ENCODE data around the gene ALKBH4. TPM values are rescaled to one million over a fixed set of nuclear protein-coding genes. Genes with fewer than 3 reads are reported as not detected.

The ALKBH4 gene
- total and polyA plus RNA-seq, 8 donors, result 8.6 to 14.1 (median 10.9) TPM

DNA sequence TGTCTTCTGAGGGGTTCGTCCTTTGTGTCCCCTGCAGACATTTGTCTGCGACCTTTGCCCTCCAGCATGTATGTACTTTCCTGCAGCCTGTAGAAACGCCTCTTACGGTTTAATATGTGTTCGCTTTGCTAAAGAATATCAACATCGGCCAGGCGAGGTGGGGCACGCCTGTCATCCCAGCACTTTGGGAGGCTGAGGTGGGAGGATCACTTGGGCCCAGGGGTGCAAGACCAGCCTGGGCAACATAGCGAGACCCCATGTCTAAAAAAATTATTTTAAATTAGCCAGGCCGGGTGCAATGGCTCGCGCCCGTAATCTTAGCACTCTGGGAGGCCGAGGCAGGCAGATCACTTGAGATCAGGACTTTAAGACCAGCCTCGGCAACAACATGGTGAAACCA lies 15.5 kb downstream of the ALKBH4 start:
- TF ChIP-seq, protein P1, sequence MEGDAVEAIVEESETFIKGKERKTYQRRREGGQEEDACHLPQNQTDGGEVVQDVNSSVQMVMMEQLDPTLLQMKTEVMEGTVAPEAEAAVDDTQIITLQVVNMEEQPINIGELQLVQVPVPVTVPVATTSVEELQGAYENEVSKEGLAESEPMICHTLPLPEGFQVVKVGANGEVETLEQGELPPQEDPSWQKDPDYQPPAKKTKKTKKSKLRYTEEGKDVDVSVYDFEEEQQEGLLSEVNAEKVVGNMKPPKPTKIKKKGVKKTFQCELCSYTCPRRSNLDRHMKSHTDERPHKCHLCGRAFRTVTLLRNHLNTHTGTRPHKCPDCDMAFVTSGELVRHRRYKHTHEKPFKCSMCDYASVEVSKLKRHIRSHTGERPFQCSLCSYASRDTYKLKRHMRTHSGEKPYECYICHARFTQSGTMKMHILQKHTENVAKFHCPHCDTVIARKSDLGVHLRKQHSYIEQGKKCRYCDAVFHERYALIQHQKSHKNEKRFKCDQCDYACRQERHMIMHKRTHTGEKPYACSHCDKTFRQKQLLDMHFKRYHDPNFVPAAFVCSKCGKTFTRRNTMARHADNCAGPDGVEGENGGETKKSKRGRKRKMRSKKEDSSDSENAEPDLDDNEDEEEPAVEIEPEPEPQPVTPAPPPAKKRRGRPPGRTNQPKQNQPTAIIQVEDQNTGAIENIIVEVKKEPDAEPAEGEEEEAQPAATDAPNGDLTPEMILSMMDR (IDR thresholded peaks at IDR 0.05), result no peak
- intact Hi-C loops (cut with DNase I), result no loop called here
- Histone ChIP-seq H3K36me3 (peaks cover 0 to 54% of the 10 kb centered on the region in 2 donors), H3K4me1 (no peaks in the 10 kb centered on the region), H3K27me3 (no peaks in the 10 kb centered on the region), H3K4me3 (no peak overlapping the region), H3K27ac (no peak overlapping the region), H3K9me3 (no peaks in the 10 kb centered on the region)
- ATAC-seq, result no peak
- no peak for DNase-seq

DNA sequence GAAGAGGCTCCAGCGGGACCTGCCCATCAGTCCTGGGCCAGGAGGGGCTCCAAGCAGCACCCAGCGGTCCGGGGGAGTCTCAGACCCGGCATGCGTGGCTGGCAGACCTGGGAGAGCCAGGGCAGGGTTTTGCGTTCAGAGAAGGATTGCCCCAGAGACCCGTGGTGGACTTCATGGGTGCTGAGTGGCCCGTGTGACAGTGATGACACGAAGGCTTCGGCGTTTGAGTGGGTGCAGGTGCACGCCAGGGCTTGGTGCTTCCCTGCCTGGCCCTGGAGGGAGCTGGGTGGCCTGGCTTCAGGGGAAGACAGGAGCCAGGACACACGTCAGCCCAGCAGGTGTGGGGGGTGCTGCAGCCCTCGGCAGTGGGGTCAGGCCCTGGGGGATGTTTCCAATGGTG lies 17.4 kb downstream of the ALKBH4 start:
- Histone ChIP-seq H3K4me1 (no peaks in the 10 kb centered on the region), H3K36me3 (peaks cover 0 to 62% of the 10 kb centered on the region in 2 donors), H3K27ac (no peak overlapping the region), H3K4me3 (no peak overlapping the region), H3K9me3 (no peaks in the 10 kb centered on the region), H3K27me3 (no peaks in the 10 kb centered on the region)
- TF ChIP-seq, protein P1 (IDR thresholded peaks at IDR 0.05), result no peak
- no peak for ATAC-seq
- intact Hi-C loops (cut with DNase I), result no loop called here
- DNase-seq, result no peak

DNA sequence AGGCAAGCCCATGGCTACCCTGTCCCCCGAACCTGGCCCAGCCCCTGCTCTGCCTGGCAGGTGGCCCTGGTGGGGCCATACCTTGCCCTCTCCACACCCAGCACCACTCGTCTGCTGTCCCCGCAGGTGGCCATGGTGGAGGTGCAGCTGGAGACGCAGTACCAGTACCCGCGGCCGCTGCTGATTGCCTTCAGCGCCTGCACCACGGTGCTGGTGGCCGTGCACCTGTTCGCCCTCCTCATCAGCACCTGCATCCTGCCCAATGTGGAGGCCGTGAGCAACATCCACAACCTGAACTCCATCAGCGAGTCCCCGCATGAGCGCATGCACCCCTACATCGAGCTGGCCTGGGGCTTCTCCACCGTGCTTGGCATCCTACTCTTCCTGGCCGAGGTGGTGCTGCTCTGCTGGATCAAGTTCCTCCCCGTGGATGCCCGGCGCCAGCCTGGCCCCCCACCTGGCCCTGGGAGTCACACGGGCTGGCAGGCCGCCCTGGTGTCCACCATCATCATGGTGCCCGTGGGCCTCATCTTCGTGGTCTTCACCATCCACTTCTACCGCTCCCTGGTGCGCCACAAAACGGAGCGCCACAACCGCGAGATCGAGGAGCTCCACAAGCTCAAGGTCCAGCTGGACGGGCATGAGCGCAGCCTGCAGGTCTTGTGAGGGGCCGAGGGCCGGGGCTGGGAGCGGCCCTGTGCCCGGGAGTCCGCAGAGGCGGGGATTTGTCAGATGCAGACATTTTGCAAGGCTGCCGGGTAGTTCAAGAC lies 18.1 kb downstream of the ALKBH4 start:
- Histone ChIP-seq H3K4me1 (no peaks in the 10 kb centered on the region), H3K4me3 (no peak overlapping the region), H3K36me3 (peaks cover 0 to 69% of the 10 kb centered on the region in 2 donors), H3K27me3 (no peaks in the 10 kb centered on the region), H3K9me3 (no peaks in the 10 kb centered on the region), H3K27ac (no peak overlapping the region)
- ATAC-seq, result no peak
- no peak for DNase-seq
- TF ChIP-seq, protein P1 (IDR thresholded peaks at IDR 0.05), result no peak
- intact Hi-C loops (cut with DNase I), result no loop called here

DNA sequence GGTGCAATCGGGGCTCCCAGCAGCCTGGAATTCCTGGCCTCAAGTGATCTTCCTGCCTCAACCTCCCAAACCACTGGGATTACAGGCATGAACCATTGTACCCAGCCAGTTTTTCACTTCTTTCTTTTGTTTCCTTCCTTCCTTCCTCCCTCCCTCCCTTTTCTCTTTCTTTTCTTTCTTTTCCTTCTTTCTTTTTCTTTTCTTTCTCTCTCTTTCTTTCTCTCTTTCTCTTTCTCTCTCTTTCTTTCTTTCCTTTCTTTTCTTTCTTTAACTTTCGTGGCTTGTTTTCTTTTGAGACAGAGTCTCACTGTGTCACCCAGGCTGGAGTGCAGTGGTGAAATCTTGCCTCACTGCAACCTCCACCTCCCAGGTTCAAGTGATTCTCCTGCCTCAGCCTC lies 19.0 kb downstream of the ALKBH4 start:
- Histone ChIP-seq H3K27me3 (no peaks in the 10 kb centered on the region), H3K4me1 (peaks cover 0 to 3% of the 10 kb centered on the region in 2 donors), H3K27ac (no peak overlapping the region), H3K9me3 (no peaks in the 10 kb centered on the region), H3K4me3 (no peak overlapping the region), H3K36me3 (peaks cover 0 to 78% of the 10 kb centered on the region in 2 donors)
- no peak for DNase-seq
- TF ChIP-seq, protein P1 (IDR thresholded peaks at IDR 0.05), result no peak
- ATAC-seq, result no peak
- intact Hi-C loops (cut with DNase I), result no loop called here

DNA sequence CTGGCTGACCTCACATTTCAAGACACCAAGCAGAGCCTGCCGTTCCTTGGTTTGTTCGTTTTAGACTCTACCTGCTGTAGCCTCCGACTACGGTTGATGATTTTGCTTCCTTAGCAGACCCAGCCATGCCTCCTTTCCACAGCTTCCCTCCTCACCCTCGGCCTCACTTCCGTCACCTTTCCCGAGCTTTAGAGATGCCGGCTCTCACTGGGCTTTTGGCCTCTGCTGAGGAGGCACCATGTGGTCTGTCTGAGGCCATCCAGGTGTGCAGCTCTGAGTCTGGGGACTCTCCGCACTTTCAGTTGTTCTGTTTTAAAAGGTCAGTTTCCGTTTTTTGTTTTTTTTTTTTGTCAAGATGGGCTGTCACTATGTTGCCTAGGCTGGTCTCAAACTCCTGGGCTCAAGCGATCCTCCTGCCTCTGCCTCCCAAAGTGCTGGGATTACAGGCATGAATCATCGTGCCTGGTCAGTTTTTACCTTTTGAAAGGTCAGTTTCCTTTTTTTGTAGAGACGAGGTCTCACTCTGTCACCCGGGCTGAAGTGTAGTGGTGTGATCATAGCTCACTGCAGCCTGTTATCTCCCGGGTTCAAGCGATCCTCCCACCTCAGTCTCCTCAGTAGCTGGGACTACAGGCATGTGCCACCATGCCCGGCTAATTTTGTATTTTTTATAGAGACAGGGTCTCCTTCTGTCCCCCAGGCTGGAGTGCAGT lies 19.5 kb downstream of the ALKBH4 start:
- intact Hi-C loops (cut with DNase I), result no loop called here
- TF ChIP-seq, protein P1 (IDR thresholded peaks at IDR 0.05), result no peak
- H3K4me3 ChIP-seq, result no peak overlapping the region
- H3K27me3 ChIP-seq, result no peaks in the 10 kb centered on the region
- DNase-seq (no peak), ATAC-seq (no peak)
- H3K27ac ChIP-seq, result no peak overlapping the region
- H3K36me3 ChIP-seq, result peaks cover 0 to 82% of the 10 kb centered on the region in 2 donors
- H3K4me1 ChIP-seq, result peaks cover 0 to 3% of the 10 kb centered on the region in 2 donors
- H3K9me3 ChIP-seq, result no peaks in the 10 kb centered on the region

Data from left lung (tissue), 10 donors.